IMR-90 (cell line): ENCODE data around the gene POU4F1. TPM values are rescaled to one million over a fixed set of nuclear protein-coding genes. Genes with fewer than 3 reads are reported as not detected.

ENCODE experiments used
- ATAC-seq: fragments of 200-7000 bp; cut with Tn5 transposase; 2 replicates; pipeline ENCODE4 v1.9.1; 2020; ENCODE audit warnings: low read depth, mild to moderate bottlenecking, moderate library complexity
- BruUV-seq: library from RNA; stranded (reverse); fragments of 400-500 nt; replicated peaks from 2 replicates; lab custom pipeline; 2021; lab: Mats Ljungman, UMichigan
- CTCF ChIA-PET: fragments of 300-600 bp; formaldehyde crosslinking; extraction: SDS; loops from one replicate; lab custom pipeline; 2021; ENCODE audit warnings: antibody characterized with exemption; lab: Yijun Ruan, JAX
- POLR2A ChIA-PET: fragments of 300-600 bp; sonication (Branson Sonifier 250); formaldehyde crosslinking; loops from one replicate; lab custom pipeline; 2022; ENCODE audit warnings: antibody characterized with exemption; ENCODE audit not compliant: unreplicated experiment; lab: Charles Lee
- DNase-seq: peaks from one replicate; pipeline ENCODE4 v3.0.0; 2013
- H2AFZ ChIP-seq: replicated peaks from 2 replicates; pipeline ENCODE3; 2013; ENCODE audit warnings: low read length, mild to moderate bottlenecking; ENCODE audit not compliant: poor library complexity
- H2AK5ac ChIP-seq: 2 replicates; pipeline ENCODE4 v1.6.1; 2013; ENCODE audit warnings: low read depth, low read length, inconsistent platforms
- H2AK9ac ChIP-seq: replicated peaks from 2 replicates; pipeline ENCODE3; 2013; ENCODE audit warnings: mild to moderate bottlenecking, low read depth, low read length, moderate library complexity; ENCODE audit not compliant: poor library complexity
- H2BK120ac ChIP-seq: 2 replicates; pipeline ENCODE4 v1.6.1; 2013; ENCODE audit warnings: low read depth, low read length, inconsistent platforms
- H2BK15ac ChIP-seq: 3 replicates; pipeline ENCODE4 v1.6.1; 2013; ENCODE audit warnings: low read depth, low read length, inconsistent platforms
- H2BK20ac ChIP-seq: 2 replicates; pipeline ENCODE4 v1.6.1; 2013; ENCODE audit warnings: low read depth, mild to moderate bottlenecking, inconsistent platforms, low read length, moderate library complexity
- H2BK5ac ChIP-seq: 2 replicates; pipeline ENCODE4 v1.6.1; 2013; ENCODE audit warnings: mild to moderate bottlenecking, low read depth, low read length, inconsistent platforms; ENCODE audit not compliant: poor library complexity, severe bottlenecking
- H3K14ac ChIP-seq: replicated peaks from 2 replicates; pipeline ENCODE4 v1.6.1; 2013; ENCODE audit warnings: low read depth, low read length, inconsistent platforms
- H3K18ac ChIP-seq: 2 replicates; pipeline ENCODE4 v1.6.1; 2013; ENCODE audit warnings: low read depth, low read length, control low read depth
- H3K23ac ChIP-seq: 2 replicates; pipeline ENCODE4 v1.6.1; 2013; ENCODE audit warnings: low read depth, low read length, inconsistent platforms
- H3K27ac ChIP-seq: 2 replicates; pipeline ENCODE4 v1.5.1; 2013; ENCODE audit warnings: mild to moderate bottlenecking, control low read depth, low read length; ENCODE audit not compliant: insufficient read depth
- H3K27me3 ChIP-seq: 2 replicates; pipeline ENCODE4 v1.6.1; 2013; ENCODE audit warnings: low read length; ENCODE audit not compliant: control insufficient read depth, insufficient read depth
- H3K36me3 ChIP-seq: 2 replicates; pipeline ENCODE4 v1.6.1; 2013; ENCODE audit warnings: low read length, mixed read lengths; ENCODE audit not compliant: control insufficient read depth, insufficient read depth
- H3K4ac ChIP-seq: 2 replicates; pipeline ENCODE4 v1.6.1; 2013; ENCODE audit warnings: low read depth, low read length, inconsistent platforms
- H3K4me1 ChIP-seq: 2 replicates; pipeline ENCODE4 v1.6.1; 2013; ENCODE audit warnings: low read length, mixed read lengths; ENCODE audit not compliant: control insufficient read depth, insufficient read depth
- H3K4me2 ChIP-seq: 2 replicates; pipeline ENCODE4 v1.6.1; 2013; ENCODE audit warnings: low read depth, mild to moderate bottlenecking, control low read depth, low read length, moderate library complexity
- H3K4me3 ChIP-seq: 2 replicates; pipeline ENCODE4 v1.5.1; 2013; ENCODE audit warnings: low read depth, mild to moderate bottlenecking, control low read depth, low read length, moderate library complexity; ENCODE audit not compliant: insufficient read depth
- H3K56ac ChIP-seq: 2 replicates; pipeline ENCODE4 v1.6.1; 2013; ENCODE audit warnings: low read length, inconsistent platforms; ENCODE audit not compliant: insufficient read depth; ENCODE audit errors: extremely low read depth
- H3K79me1 ChIP-seq, 2 experiments: 2 replicates each; pipeline ENCODE4 v1.6.1; 2013; ENCODE audit warnings: low read length in 2 of 2, inconsistent platforms in 1 of 2, low read depth in 1 of 2
- H3K9ac ChIP-seq: 2 replicates; pipeline ENCODE4 v1.6.1; 2013; ENCODE audit warnings: low read depth, low read length, control low read depth
- H3K9me1 ChIP-seq: 2 replicates; pipeline ENCODE4 v1.6.1; 2013; ENCODE audit warnings: low read length, inconsistent platforms; ENCODE audit not compliant: insufficient read depth
- H3K9me3 ChIP-seq: 2 replicates; pipeline ENCODE4 v1.6.1; 2013; ENCODE audit warnings: low read length; ENCODE audit not compliant: control insufficient read depth, insufficient read depth
- H4K20me1 ChIP-seq: 2 replicates; pipeline ENCODE4 v1.6.1; 2013; ENCODE audit warnings: low read length, inconsistent platforms; ENCODE audit not compliant: insufficient read depth
- H4K5ac ChIP-seq: 2 replicates; pipeline ENCODE4 v1.6.1; 2013; ENCODE audit warnings: mild to moderate bottlenecking, low read depth, low read length, control low read depth
- H4K8ac ChIP-seq, 2 experiments: 2 replicates each; pipeline ENCODE4 v1.6.1; 2013; ENCODE audit warnings: low read depth in 2 of 2, low read length in 2 of 2, control low read depth in 1 of 2, inconsistent platforms in 1 of 2
- H4K91ac ChIP-seq: 2 replicates; pipeline ENCODE4 v1.6.1; 2013; ENCODE audit warnings: low read depth, low read length, inconsistent platforms; ENCODE audit not compliant: insufficient read depth
- BHLHE40 ChIP-seq: fragments of 150-350 bp; IDR thresholded peaks from 2 replicates; pipeline ENCODE4 v1.6.1; 2016; ENCODE audit warnings: mild to moderate bottlenecking, low read depth, low read length
- CEBPB ChIP-seq: IDR thresholded peaks from 2 replicates; pipeline ENCODE4 v1.6.1; 2012; ENCODE audit warnings: low read depth, low read length, improper control_type of control experiment
- CHD1 ChIP-seq: IDR thresholded peaks from 2 replicates; pipeline ENCODE4 v1.6.1; 2012; ENCODE audit warnings: low read depth, low read length, improper control_type of control experiment
- FOS ChIP-seq: fragments of 150-350 bp; IDR thresholded peaks from 2 replicates; pipeline ENCODE4 v1.6.1; 2016; ENCODE audit warnings: low read depth, low read length
- MAFK ChIP-seq: IDR thresholded peaks from 2 replicates; pipeline ENCODE4 v1.6.1; 2012; ENCODE audit warnings: low read depth, low read length, improper control_type of control experiment
- MAZ ChIP-seq: IDR thresholded peaks from 2 replicates; pipeline ENCODE4 v1.6.1; 2012; ENCODE audit warnings: low read depth, mild to moderate bottlenecking, low read length, improper control_type of control experiment, moderate library complexity, borderline replicate concordance
- MXI1 ChIP-seq: IDR thresholded peaks from 2 replicates; pipeline ENCODE4 v1.6.1; 2012; ENCODE audit warnings: low read depth, mild to moderate bottlenecking, low read length, moderate library complexity, borderline replicate concordance
- NFE2L2 ChIP-seq: fragments of 150-350 bp; IDR thresholded peaks from 2 replicates; pipeline ENCODE4 v1.6.1; 2016; ENCODE audit warnings: low read depth, mild to moderate bottlenecking, low read length
- POLR2A ChIP-seq: IDR thresholded peaks from 2 replicates; pipeline ENCODE4 v1.6.1; 2012; ENCODE audit warnings: mild to moderate bottlenecking, low read depth, low read length
- RAD21 ChIP-seq: IDR thresholded peaks from 2 replicates; pipeline ENCODE4 v1.6.1; 2012; ENCODE audit warnings: low read length, improper control_type of control experiment
- RCOR1 ChIP-seq: IDR thresholded peaks from 2 replicates; pipeline ENCODE4 v1.6.1; 2012; ENCODE audit warnings: mild to moderate bottlenecking, low read length, improper control_type of control experiment; ENCODE audit not compliant: insufficient replicate concordance
- RFX5 ChIP-seq: IDR thresholded peaks from 2 replicates; pipeline ENCODE4 v1.8.0; 2012; ENCODE audit warnings: low read depth, mild to moderate bottlenecking, low read length, moderate library complexity
- SMC3 ChIP-seq: fragments of 150-350 bp; IDR thresholded peaks from 2 replicates; pipeline ENCODE4 v1.6.1; 2016; ENCODE audit warnings: low read depth, mild to moderate bottlenecking, antibody characterized with exemption, low read length, moderate library complexity
- WGBS, 2 experiments: methylation state at CpG; one replicate each; pipeline versions ENCODE4 v1.1.5 to v1.1.7; 2013; ENCODE audit warnings: missing lambda C conversion rate in 2 of 2; ENCODE audit not compliant: insufficient read length in 1 of 2; ENCODE audit errors: extremely low coverage in 2 of 2; 5-methylcytosine and 5-hydroxymethylcytosine counted together
- dilution Hi-C: fragments of 300-500 bp; cut with HindIII; formaldehyde crosslinking; loops from one replicate; pipeline ENCODE4 v1.14.3; 2018; ENCODE audit warnings: low sequenced_read_pairs; ENCODE audit not compliant: unreplicated experiment
- in situ Hi-C: fragments of 300-500 bp; cut with MboI; formaldehyde crosslinking; loops from 3 replicates; pipeline ENCODE4 v1.14.3; 2019; ENCODE audit warnings: low sequenced_read_pairs, inconsistent platforms, mixed read lengths
- intact Hi-C: fragments of 100-400 bp; cut with micrococcal nuclease; formaldehyde crosslinking; loops from 2 replicates; pipeline ENCODE4 v1.10.0; 2022
- polyA plus RNA-seq, 3 experiments: library from polyadenylated mRNA; depleted of rRNA; stranded (reverse); fragments of >200 nt; gene quantifications; 2 replicates each; pipeline ENCODE4 v1.2.3, GENCODE V29; 2012; ENCODE audit warnings: low replicate concordance in 1 of 3
- total RNA-seq: library from RNA; depleted of rRNA; stranded (reverse); fragments of >200 nt; gene quantifications from 2 replicates; pipeline ENCODE4 v1.2.3, GENCODE V29; 2012
- TF ChIP-seq, protein P1 (sequence below): conservative IDR thresholded peaks from 2 replicates; pipeline ENCODE4 v1.5.1; 2012; ENCODE audit warnings: mild to moderate bottlenecking, low read depth, low read length, improper control_type of control experiment
- TF ChIP-seq, protein P2 (sequence below): fragments of 150-350 bp; IDR thresholded peaks from 2 replicates; pipeline ENCODE4 v1.6.1; 2016; ENCODE audit warnings: low read depth, mild to moderate bottlenecking, low read length, moderate library complexity, borderline replicate concordance
- TF ChIP-seq, protein P3 (sequence below): fragments of 150-350 bp; IDR thresholded peaks from 2 replicates; pipeline ENCODE4 v1.6.1; 2017; ENCODE audit warnings: mild to moderate bottlenecking, antibody characterized with exemption, low read length, low read depth

The POU4F1 gene
- total and polyA plus RNA-seq, 2 of the 4 experiments (the other 2 are of a cell fraction) = 0.02 TPM; not detected in 1

DNA sequence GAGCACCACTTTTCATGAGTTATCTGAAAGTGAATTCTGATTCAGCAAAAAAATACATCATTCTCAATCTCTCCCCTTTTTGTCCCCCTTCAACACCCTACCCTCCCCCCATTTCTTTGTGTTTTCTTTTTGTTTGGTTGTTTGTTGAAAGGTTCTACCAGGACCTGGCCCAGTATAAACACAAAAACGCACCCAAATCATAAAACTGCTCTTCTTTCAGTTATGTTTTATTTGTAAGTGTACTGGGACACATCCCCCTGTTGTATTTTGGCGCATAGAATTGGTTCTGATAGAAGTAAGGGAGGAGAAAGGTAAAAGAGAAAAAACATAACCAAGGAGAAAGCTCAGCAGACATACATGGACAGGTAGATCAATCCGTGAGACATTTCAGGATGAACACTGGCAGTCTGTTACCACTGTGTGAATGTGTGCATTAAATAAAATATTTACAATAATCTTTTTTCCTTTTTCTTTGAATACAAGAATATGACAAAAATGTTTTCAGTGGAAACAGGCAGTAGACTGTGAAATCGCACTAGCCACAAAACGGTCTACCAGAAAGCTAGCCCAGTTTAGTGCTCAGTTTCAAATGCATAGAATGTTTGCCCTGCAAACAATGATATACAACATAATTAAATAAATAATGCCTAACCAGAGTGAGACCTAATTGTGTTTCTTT is 4.2 kb downstream of the POU4F1 start:
- Histone ChIP-seq H2AK9ac (no peak overlapping the region), H3K79me1 (no peaks in the 10 kb centered on the region), H2BK120ac (no peak overlapping the region), H3K23ac (no peak overlapping the region), H2BK5ac (no peak overlapping the region), H3K9me3 (peaks cover 9% of the 10 kb centered on the region; the same call in 1 of the 2 replicates), H3K4me3 (no peak overlapping the region), H2BK15ac (no peak overlapping the region), H4K91ac (no peak overlapping the region), H3K18ac (no peak overlapping the region), H3K9me1 (no peaks in the 10 kb centered on the region), H3K9ac (no peak overlapping the region), H3K4me1 (no peaks in the 10 kb centered on the region; the same call in 1 of the 2 replicates), H4K5ac (no peak overlapping the region), H3K4me2 (no peak overlapping the region), H4K20me1 (peaks cover 3% of the 10 kb centered on the region; the same call in 1 of the 2 replicates), H3K14ac (no peak overlapping the region), H3K27me3 (peaks cover 88% of the 10 kb centered on the region), H2AFZ (no peak overlapping the region), H2AK5ac (no peak overlapping the region), H4K8ac (no peak overlapping the region), H3K27ac (no peak overlapping the region), H3K4ac (no peak overlapping the region), H3K56ac (no peak overlapping the region), H2BK20ac (no peak overlapping the region), H3K36me3 (no peaks in the 10 kb centered on the region)
- TF ChIP-seq RAD21 (no peak), MAFK (no peak), CEBPB (no peak), MAZ (no peak), POLR2A (no peak), CHD1 (no peak), NFE2L2 (no peak), FOS (no peak), SMC3 (no peak), RCOR1 (no peak), BHLHE40 (no peak), MXI1 (no peak), RFX5 (no peak)
- TF ChIP-seq, protein P1, sequence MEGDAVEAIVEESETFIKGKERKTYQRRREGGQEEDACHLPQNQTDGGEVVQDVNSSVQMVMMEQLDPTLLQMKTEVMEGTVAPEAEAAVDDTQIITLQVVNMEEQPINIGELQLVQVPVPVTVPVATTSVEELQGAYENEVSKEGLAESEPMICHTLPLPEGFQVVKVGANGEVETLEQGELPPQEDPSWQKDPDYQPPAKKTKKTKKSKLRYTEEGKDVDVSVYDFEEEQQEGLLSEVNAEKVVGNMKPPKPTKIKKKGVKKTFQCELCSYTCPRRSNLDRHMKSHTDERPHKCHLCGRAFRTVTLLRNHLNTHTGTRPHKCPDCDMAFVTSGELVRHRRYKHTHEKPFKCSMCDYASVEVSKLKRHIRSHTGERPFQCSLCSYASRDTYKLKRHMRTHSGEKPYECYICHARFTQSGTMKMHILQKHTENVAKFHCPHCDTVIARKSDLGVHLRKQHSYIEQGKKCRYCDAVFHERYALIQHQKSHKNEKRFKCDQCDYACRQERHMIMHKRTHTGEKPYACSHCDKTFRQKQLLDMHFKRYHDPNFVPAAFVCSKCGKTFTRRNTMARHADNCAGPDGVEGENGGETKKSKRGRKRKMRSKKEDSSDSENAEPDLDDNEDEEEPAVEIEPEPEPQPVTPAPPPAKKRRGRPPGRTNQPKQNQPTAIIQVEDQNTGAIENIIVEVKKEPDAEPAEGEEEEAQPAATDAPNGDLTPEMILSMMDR = no peak
- TF ChIP-seq, protein P2, sequence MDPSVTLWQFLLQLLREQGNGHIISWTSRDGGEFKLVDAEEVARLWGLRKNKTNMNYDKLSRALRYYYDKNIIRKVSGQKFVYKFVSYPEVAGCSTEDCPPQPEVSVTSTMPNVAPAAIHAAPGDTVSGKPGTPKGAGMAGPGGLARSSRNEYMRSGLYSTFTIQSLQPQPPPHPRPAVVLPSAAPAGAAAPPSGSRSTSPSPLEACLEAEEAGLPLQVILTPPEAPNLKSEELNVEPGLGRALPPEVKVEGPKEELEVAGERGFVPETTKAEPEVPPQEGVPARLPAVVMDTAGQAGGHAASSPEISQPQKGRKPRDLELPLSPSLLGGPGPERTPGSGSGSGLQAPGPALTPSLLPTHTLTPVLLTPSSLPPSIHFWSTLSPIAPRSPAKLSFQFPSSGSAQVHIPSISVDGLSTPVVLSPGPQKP = no peak
- TF ChIP-seq, protein P3, sequence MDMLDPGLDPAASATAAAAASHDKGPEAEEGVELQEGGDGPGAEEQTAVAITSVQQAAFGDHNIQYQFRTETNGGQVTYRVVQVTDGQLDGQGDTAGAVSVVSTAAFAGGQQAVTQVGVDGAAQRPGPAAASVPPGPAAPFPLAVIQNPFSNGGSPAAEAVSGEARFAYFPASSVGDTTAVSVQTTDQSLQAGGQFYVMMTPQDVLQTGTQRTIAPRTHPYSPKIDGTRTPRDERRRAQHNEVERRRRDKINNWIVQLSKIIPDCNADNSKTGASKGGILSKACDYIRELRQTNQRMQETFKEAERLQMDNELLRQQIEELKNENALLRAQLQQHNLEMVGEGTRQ = no peak
- intact Hi-C loops = no loop called here
- ATAC-seq (no peak), DNase-seq (no peak)
- WGBS, 2 experiments = no CpG with 5 or more reads among the region's 5 CpGs
- dilution Hi-C loops = no loop called here
- CTCF ChIA-PET = no interaction called here
- in situ Hi-C loops = loop anchor here (25.0 kb wide), 1 partner anchor 462 kb away; no protein-coding TSS in a partner anchor
- BruUV-seq = no TSS peak
- POLR2A ChIA-PET = no interaction called here
